ENCODE measurements around the gene MAP3K10.

DNA sequence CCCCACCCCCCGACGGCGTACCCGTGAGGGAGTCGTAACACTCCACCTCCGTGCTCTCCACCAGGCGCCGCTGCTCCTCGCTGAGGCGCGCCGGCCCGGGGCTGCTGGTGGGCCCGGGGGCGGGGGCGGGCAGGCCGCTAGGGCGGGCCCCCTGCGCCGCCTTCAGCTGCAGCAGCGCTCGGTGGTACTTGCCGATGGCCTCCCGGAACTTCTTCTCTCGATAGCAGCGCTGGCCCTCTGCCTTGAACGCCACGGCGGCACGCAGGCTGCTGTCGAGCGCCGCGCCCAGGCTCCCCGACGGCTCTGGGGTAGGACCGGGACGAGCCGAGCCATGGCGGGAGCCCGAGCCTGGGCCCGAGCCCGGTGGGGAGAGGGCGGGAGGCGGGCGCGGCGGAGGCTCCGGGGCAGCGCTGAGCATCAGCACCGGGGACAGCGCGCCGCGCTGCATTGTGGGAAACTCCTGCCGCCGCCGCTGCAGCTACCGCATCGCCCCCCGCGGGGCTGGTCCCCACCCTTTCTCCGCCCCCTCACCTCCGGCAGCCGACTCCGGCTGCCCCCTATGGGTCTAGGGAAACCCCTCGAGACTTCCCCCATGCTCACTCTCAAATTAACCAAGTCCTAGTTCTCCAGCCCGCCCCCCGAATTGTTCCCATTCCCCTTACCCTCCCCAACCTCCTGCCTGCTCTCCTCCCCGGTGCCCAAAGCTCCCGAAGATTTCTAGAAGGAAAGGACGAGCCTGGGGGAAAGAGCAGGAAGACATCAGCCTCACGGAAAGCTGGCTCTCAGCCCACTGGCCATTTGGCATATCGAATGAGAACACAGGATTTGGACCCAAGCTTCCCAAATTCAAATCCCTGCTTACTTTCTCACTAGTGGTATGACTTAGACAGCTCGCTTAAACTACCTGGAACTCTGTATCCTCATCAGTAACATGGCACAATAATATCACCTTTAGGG is 27.0 kb downstream of the MAP3K10 start, which contains the start of gene TTC9B:
- TF ChIP-seq CTCF (IDR thresholded peaks at IDR 0.05) (no peak), EP300 (IDR thresholded peaks at IDR 0.05) (no peak), POLR2A (IDR thresholded peaks at IDR 0.05) (no peak)

Measured in tibial nerve (tissue), 4 donors.